Left kidney (tissue), 8 donors: ENCODE measurements around the gene HSPA14. TPM values are rescaled to one million over a fixed set of nuclear protein-coding genes. Genes with fewer than 3 reads are reported as not detected.
"Not testable (repeated sequence)": the region's sequence is repeated elsewhere in the genome, so short reads cannot be mapped to it uniquely, and the experiment has no call there.

ENCODE experiments used
- DNase-seq: peaks from one replicate; pipeline ENCODE4 v3.0.0-alpha.2; 2013
- long read RNA-seq, 8 donors: transcript quantifications; one replicate each; lab custom pipeline, GENCODE V29; 2026
- polyA plus RNA-seq: library from polyadenylated mRNA; unstranded; fragments of 120-200 nt; gene quantifications from one replicate; pipeline ENCODE4 v1.2.1, GENCODE V29; 2013; ENCODE audit not compliant: insufficient read length

The HSPA14 gene
- 27.2 TPM for polyA plus RNA-seq
- long read RNA-seq, donor 1, partial matches to known transcripts = 10 of 13 reads
- long read RNA-seq, donor 1, other reads (novel, unspliced or antisense) = 0 of 13 reads
- long read RNA-seq, donor 2, transcript HSPA14-201 (14 exons, 1,904 nt) = major isoform, 6 of 8 reads
- long read RNA-seq, donor 2, partial matches to known transcripts = 0 of 8 reads
- long read RNA-seq, donor 2, other reads (novel, unspliced or antisense) = 0 of 8 reads
- long read RNA-seq, donor 3, partial matches to known transcripts = 12 of 14 reads
- long read RNA-seq, donor 3, other reads (novel, unspliced or antisense) = 0 of 14 reads
- long read RNA-seq, donor 4 = 0 reads
- long read RNA-seq, donor 5, transcript HSPA14-201 (14 exons, 1,904 nt) = major isoform, 10 of 22 reads
- long read RNA-seq, donor 5, partial matches to known transcripts = 9 of 22 reads
- long read RNA-seq, donor 5, other reads (novel, unspliced or antisense) = 0 of 22 reads
- long read RNA-seq, donor 6, transcript HSPA14-201 (14 exons, 1,904 nt) = major isoform, 8 of 17 reads
- long read RNA-seq, donor 6, partial matches to known transcripts = 9 of 17 reads
- long read RNA-seq, donor 6, other reads (novel, unspliced or antisense) = 0 of 17 reads
- long read RNA-seq, donor 7, transcript HSPA14-201 (14 exons, 1,904 nt) = major isoform, 7 of 14 reads
- long read RNA-seq, donor 7, partial matches to known transcripts = 7 of 14 reads
- long read RNA-seq, donor 7, other reads (novel, unspliced or antisense) = 0 of 14 reads
- long read RNA-seq, donor 8, partial matches to known transcripts = 7 of 8 reads
- long read RNA-seq, donor 8, other reads (novel, unspliced or antisense) = 0 of 8 reads

GRCh38 chr10:14837757-14838581 is at the start of gene HSPA14, which contains the start of the genes CDNF and MSANTD7:
Gene HSPA14, plus strand, starts transcription at chr10:14838306. Its CDS starts 97 bp downstream, at chr10:14838403.
Gene CDNF, minus strand, starts transcription at chr10:14838037. Its CDS starts 91 bp downstream, at chr10:14837946.
Gene MSANTD7, plus strand, starts transcription at chr10:14838306. Its CDS starts 3,979 bp downstream, at chr10:14842285.
- peak; percentile 99 for DNase-seq

- DNase-seq = no peak
These were observed 39.5 kb upstream of the HSPA14 start for GRCh38 chr10:14798636-14799035.

GRCh38 chr10:14800397-14800796 is 37.7 kb upstream of the HSPA14 start:
- DNase-seq = no peak

- no peak for DNase-seq
These were observed 36.4 kb upstream of the HSPA14 start for GRCh38 chr10:14801723-14802122.

GRCh38 chr10:14803827-14804226 is 34.3 kb upstream of the HSPA14 start:
- no peak for DNase-seq

GRCh38 chr10:14806318-14806717 is 31.8 kb upstream of the HSPA14 start:
- DNase-seq = no peak

- DNase-seq = no peak
These were observed 26.8 kb upstream of the HSPA14 start for GRCh38 chr10:14810969-14811953.

GRCh38 chr10:14812271-14812670 is 25.8 kb upstream of the HSPA14 start:
- no peak for DNase-seq

GRCh38 chr10:14815681-14816080 is 22.4 kb upstream of the HSPA14 start:
- no peak for DNase-seq

GRCh38 chr10:14816717-14817116 is 21.4 kb upstream of the HSPA14 start:
- not testable (repeated sequence) for DNase-seq

GRCh38 chr10:14820010-14820774 is 17.9 kb upstream of the HSPA14 start:
- no peak for DNase-seq

- DNase-seq = no peak
These were observed 17.3 kb upstream of the HSPA14 start for GRCh38 chr10:14820775-14821154.

- DNase-seq = no peak
These were observed 16.3 kb upstream of the HSPA14 start for GRCh38 chr10:14821635-14822375.

GRCh38 chr10:14822879-14823755 is 15.0 kb upstream of the HSPA14 start:
- DNase-seq = no peak

GRCh38 chr10:14823966-14824365 is 14.1 kb upstream of the HSPA14 start:
- no peak for DNase-seq

GRCh38 chr10:14826076-14826829 is 11.9 kb upstream of the HSPA14 start:
- no peak for DNase-seq

GRCh38 chr10:14833106-14833505 is 5.0 kb upstream of the HSPA14 start:
- DNase-seq = no peak
